ENCODE measurements around the gene ILDR1.

Gene ILDR1

DNA sequence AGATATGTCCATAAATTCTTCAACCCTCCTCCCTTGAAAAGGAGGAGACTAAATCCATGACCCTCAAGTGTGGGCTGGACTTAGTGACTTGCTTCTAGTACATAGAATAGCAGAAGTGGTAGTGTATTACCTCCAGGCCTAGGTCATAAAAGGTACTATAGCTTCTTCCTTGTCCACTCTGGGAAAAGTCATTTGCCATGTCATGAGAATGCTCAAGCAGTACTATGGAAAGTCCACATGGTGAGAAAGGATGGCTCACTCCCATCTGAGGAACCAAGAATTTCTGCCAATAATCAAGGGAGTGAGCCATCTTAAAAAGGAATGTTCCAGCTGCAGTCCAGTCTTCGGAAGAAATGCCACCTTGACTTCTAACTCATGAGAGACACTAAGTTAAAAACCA is 10.5 kb upstream of the ILDR1 start:
- TF ChIP-seq, protein P1, sequence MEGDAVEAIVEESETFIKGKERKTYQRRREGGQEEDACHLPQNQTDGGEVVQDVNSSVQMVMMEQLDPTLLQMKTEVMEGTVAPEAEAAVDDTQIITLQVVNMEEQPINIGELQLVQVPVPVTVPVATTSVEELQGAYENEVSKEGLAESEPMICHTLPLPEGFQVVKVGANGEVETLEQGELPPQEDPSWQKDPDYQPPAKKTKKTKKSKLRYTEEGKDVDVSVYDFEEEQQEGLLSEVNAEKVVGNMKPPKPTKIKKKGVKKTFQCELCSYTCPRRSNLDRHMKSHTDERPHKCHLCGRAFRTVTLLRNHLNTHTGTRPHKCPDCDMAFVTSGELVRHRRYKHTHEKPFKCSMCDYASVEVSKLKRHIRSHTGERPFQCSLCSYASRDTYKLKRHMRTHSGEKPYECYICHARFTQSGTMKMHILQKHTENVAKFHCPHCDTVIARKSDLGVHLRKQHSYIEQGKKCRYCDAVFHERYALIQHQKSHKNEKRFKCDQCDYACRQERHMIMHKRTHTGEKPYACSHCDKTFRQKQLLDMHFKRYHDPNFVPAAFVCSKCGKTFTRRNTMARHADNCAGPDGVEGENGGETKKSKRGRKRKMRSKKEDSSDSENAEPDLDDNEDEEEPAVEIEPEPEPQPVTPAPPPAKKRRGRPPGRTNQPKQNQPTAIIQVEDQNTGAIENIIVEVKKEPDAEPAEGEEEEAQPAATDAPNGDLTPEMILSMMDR (IDR thresholded peaks at IDR 0.05; ENCODE audit: insufficient read depth, low read depth, low read length, missing control alignments) = no peak
- DNase-seq (ENCODE audit: low read depth) = no peak

DNA sequence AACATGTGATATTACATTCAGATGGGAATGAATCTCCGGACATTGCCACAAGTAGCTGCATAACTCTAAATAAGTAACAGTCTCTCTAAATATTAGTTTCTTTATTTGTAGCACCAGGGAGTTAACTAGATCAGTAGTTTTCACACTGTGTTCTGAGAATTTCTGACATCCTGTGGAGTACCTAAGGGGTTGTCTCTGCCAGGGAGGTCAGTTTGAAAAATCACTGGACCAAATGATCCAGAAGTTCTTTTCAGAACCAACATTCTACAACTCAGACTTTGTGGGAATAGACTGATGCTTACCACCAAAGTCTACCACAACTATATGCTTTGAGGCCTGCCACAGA is 9.0 kb upstream of the ILDR1 start:
- no peak for DNase-seq (ENCODE audit: low read depth)
- no peak overlapping the region for H3K4me3 ChIP-seq (ENCODE audit: low read length)
- TF ChIP-seq, protein P1 (IDR thresholded peaks at IDR 0.05; ENCODE audit: insufficient read depth, low read depth, low read length, missing control alignments) = no peak

More for the DNA sequence above, 10.5 kb upstream of the ILDR1 start:
- H3K4me3 ChIP-seq (ENCODE audit: low read length) = no peak overlapping the region

DNA sequence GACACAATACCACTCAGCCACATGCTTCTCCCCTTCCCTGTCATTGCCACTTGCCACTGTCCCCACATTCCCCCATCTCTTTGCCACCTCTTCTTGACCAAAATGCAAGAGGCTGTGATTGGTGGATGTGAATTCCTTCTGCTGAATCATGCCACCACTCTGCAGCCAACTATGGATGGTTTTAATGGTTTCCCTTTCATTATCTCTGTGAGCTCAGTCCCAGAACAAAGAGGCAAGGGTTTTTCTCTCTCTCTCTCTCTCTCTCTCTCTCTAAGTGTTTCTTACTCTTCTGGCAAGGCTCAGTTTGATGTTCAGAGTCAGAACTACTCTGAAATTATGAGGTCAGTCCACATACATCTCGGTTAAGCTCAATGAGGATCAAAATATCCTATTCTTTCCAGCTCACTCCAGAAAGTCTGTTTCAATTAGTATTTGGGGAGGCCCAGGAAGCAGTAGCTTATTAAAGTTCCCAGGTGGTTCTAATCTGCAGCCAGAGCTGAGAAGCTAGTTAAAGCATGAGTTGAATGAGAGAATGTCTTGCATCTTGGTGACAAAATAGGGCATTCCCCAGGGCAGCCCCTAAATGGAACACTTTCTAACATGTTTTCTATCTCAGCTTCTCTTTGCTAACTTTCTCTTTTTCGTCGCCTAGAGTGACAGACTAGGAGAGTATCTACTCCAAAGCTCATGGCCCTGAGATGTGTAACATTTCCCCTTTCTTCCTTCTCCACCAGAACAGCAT is 8.5 kb upstream of the ILDR1 start:
- no peak overlapping the region for H3K4me3 ChIP-seq (ENCODE audit: low read length)
- peak; percentile 11 for DNase-seq (ENCODE audit: low read depth)
- TF ChIP-seq, protein P1 (IDR thresholded peaks at IDR 0.05; ENCODE audit: insufficient read depth, low read depth, low read length, missing control alignments) = no peak

DNA sequence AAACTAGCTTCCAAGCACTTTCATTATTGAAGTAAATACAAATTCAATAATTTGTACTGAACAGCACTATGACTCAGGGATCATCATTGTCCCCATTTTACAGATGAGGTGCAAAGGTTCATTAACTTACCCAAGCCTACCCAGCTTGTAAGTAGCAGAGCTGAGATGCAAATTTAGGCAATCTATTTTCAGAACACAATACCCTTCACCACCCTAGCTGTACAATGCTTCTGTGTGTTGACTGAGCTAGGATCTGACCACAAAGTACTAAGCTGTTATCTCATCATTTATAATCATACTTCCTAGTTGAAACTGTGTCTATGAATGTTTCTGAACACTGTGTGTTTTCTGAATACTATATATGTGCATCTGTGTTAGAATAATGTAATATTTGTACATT is 3.2 kb upstream of the ILDR1 start:
- TF ChIP-seq, protein P1 (IDR thresholded peaks at IDR 0.05; ENCODE audit: insufficient read depth, low read depth, low read length, missing control alignments) = no peak
- H3K4me3 ChIP-seq (ENCODE audit: low read length) = no peak overlapping the region
- no peak for DNase-seq (ENCODE audit: low read depth)

DNA sequence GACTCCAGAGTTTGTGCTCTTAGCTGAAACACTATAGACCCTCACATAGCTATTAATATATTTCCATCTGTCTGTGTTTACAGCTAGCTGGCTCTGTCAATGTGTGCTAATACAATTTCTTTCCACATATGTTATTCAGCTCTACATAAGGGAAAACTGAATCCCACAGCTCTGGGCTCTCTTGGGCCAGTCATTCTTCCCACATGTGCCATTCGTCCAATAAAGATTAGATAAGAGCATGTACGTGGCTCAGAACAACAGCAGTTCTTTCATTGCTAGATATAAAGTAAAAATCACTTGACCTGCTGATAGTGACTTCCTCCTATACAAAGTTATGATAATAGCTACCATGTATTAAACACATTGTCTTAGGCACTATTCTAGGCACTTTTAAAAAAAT is 2.8 kb upstream of the ILDR1 start:
- TF ChIP-seq, protein P1 (IDR thresholded peaks at IDR 0.05; ENCODE audit: insufficient read depth, low read depth, low read length, missing control alignments) = no peak
- H3K4me3 ChIP-seq (ENCODE audit: low read length) = no peak overlapping the region
- no peak for DNase-seq (ENCODE audit: low read depth)

DNA sequence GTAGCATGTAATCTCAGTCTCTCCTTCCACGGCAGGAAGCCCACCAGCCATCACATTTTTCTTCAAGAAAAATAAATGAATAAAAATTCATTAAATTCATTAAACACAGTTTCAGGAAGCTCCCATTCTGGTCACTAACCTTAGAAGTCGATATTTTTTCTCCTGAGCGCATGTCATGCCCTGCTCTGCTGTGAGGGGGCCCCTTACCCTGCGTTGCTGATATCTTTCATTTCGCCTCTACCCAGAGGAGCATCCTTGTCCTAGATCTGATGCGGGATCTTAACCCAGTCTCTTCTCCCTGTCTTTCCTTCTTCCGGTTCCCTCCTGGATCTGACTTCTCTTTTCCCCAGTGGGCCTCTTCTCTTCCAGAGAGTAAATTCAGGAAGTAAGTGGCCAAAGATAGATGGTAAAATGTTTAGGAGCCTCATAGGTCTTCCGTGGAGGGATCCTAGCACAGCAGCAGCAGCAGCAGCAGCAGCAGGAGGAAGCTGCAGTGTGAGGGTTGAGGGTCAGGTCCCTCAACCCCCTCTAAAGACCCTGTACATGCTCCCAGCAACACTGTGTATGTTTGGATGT is 1.4 kb upstream of the ILDR1 start:
- no peak for DNase-seq (ENCODE audit: low read depth)
- TF ChIP-seq, protein P1 (IDR thresholded peaks at IDR 0.05; ENCODE audit: insufficient read depth, low read depth, low read length, missing control alignments) = no peak
- no peak overlapping the region for H3K4me3 ChIP-seq (ENCODE audit: low read length)

DNA sequence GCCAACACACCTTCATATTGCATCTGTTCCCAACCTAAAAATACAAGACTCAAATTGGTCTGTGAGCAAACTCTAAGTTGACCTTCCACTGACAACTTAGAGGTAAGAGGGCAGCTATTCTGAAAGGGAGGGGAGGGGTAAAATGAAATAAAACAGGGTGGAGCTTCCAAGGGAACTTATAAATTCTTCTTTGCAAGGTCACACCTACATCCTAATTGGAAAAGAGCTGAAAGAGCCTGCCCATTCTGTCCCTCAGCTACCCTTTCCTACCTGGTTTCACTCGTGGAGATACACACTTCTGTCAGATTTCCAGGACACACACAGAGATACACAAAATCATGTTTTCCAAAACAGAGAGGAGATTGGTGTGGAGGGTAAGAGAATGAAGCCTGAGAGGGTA is 1.0 kb downstream of the ILDR1 start:
- no peak for DNase-seq (ENCODE audit: low read depth)
- TF ChIP-seq, protein P1 (IDR thresholded peaks at IDR 0.05; ENCODE audit: insufficient read depth, low read depth, low read length, missing control alignments) = no peak
- H3K4me3 ChIP-seq (ENCODE audit: low read length) = peak overlapping the region; percentile 58
